Activated T-helper 1 cell treated with anti-CD3 and anti-CD28 coated beads, Interleukin-2, amount 50 U/mL, for 16 hours (primary cell): ENCODE results near the gene GAK.
A peak's percentile ranks its signal among the peaks of the same experiment; 100 is the strongest.
"Not testable (repeated sequence)": the region's sequence is repeated elsewhere in the genome, so short reads cannot be mapped to it uniquely, and the experiment has no call there.

Experiments
- DNase-seq, 2 donors: peaks; one replicate each; pipeline ENCODE4 v3.0.0-alpha.2; 2020; ENCODE audit warnings: low read depth in 1 of 2, low spot score in 1 of 2

GAK gene

GRCh38 chr4:931960-932712 is at the start of gene GAK, which contains the start of gene TMEM175:
Gene GAK, minus strand, starts transcription at chr4:932316. Its CDS starts 129 bp downstream, at chr4:932187.
Gene TMEM175, plus strand, starts transcription at chr4:932460. Its CDS starts 15,280 bp downstream, at chr4:947740.
- DNase-seq, result peak; percentile 91 to 97

GRCh38 chr4:978957-979701 is 47.0 kb upstream of the GAK start:
- no peak for DNase-seq

GRCh38 chr4:976016-976415 is 43.9 kb upstream of the GAK start:
- not testable (repeated sequence) for DNase-seq

- DNase-seq, result no peak
Measured at GRCh38 chr4:974668-975067, 42.6 kb upstream of the GAK start.

- peak; percentile 78 to 88 for DNase-seq
Measured at GRCh38 chr4:973431-974397, 41.6 kb upstream of the GAK start, which contains the start of gene DGKQ. Gene DGKQ, minus strand, starts transcription at chr4:973569. Its CDS starts 87 bp downstream, at chr4:973482.

GRCh38 chr4:972651-973424 is 40.7 kb upstream of the GAK start:
- peak; percentile 22 to 55 for DNase-seq

- DNase-seq, result no peak
Measured at GRCh38 chr4:971666-972500, 39.8 kb upstream of the GAK start.

- no peak for DNase-seq
Measured at GRCh38 chr4:970854-971520, 38.9 kb upstream of the GAK start.

- no peak for DNase-seq
Measured at GRCh38 chr4:970046-970745, 38.1 kb upstream of the GAK start.

GRCh38 chr4:968621-969394 is 36.7 kb upstream of the GAK start:
- no peak for DNase-seq

GRCh38 chr4:968221-968620 is 36.1 kb upstream of the GAK start:
- DNase-seq, result no peak

GRCh38 chr4:967113-968104 is 35.3 kb upstream of the GAK start:
- no peak for DNase-seq

- no peak for DNase-seq
Measured at GRCh38 chr4:966266-967112, 34.4 kb upstream of the GAK start.

- no peak for DNase-seq
Measured at GRCh38 chr4:965766-966134, 33.6 kb upstream of the GAK start.

- DNase-seq, result no peak
Measured at GRCh38 chr4:965048-965765, 33.1 kb upstream of the GAK start.
